A549 (cell line): ENCODE data around the gene LPAR1.

Experiments
- CBX8 ChIP-seq: fragments of 200-600 bp; sonication (generic); IDR thresholded peaks from 2 replicates; pipeline ENCODE4 v1.6.1; 2016
- CHD4 ChIP-seq: fragments of 200-600 bp; sonication (generic); IDR thresholded peaks from 2 replicates; pipeline ENCODE4 v1.6.1; 2016; ENCODE audit warnings: antibody characterized with exemption, mild to moderate bottlenecking, borderline replicate concordance
- CTCF ChIP-seq: fragments of >200 bp; sonication (Bioruptor Twin); formaldehyde crosslinking; IDR thresholded peaks from 3 replicates; pipeline ENCODE4 v1.5.1; 2016
- EHMT2 ChIP-seq: fragments of 200-600 bp; sonication (generic); IDR thresholded peaks from 2 replicates; pipeline ENCODE4 v1.6.1; 2016; ENCODE audit warnings: antibody characterized with exemption, low read depth, mild to moderate bottlenecking, moderate library complexity
- ELK1 ChIP-seq: fragments of 150-350 bp; IDR thresholded peaks from 2 replicates; pipeline ENCODE4 v1.6.1; 2014; ENCODE audit warnings: low read depth, mild to moderate bottlenecking, low read length
- EP300 ChIP-seq, 2 experiments: fragments of >200 bp; sonication (Bioruptor Twin); formaldehyde crosslinking; IDR thresholded peaks; 2 replicates in 1 of 2; 3 replicates in 1 of 2; pipeline ENCODE4 v1.6.1; 2016 to 2017
- KDM5A ChIP-seq: fragments of 200-600 bp; sonication (generic); IDR thresholded peaks from 2 replicates; pipeline ENCODE4 v1.6.1; 2016; ENCODE audit warnings: antibody characterized with exemption, mild to moderate bottlenecking
- RCOR1 ChIP-seq: fragments of 150-350 bp; IDR thresholded peaks from 2 replicates; pipeline ENCODE4 v1.6.1; 2014; ENCODE audit warnings: antibody characterized with exemption, low read length, low read depth
- REST ChIP-seq: fragments of 200-600 bp; sonication (generic); IDR thresholded peaks from 2 replicates; pipeline ENCODE4 v1.6.1; 2016; ENCODE audit warnings: antibody characterized with exemption, mild to moderate bottlenecking, moderate library complexity
- USF2 ChIP-seq: fragments of 450-650 bp; IDR thresholded peaks from 2 replicates; pipeline ENCODE4 v1.6.1; 2014; ENCODE audit warnings: antibody characterized with exemption
- ZNF302 ChIP-seq: fragments of 250-450 bp; sonication (Bioruptor Pico); IDR thresholded peaks from 2 replicates; pipeline ENCODE4 v1.9.0; 2021; ENCODE audit warnings: inconsistent platforms, mild to moderate bottlenecking, moderate library complexity

- TF ChIP-seq USF2 (no peak), CTCF (no peak), KDM5A (no peak), CHD4 (no peak), CBX8 (no peak), RCOR1 (no peak), ELK1 (no peak), EP300 (IDR thresholded peaks at IDR 0.05) (no peak), ZNF302 (CRISPR knock-in tag) (no peak), REST (no peak), EHMT2 (no peak)
Observed at GRCh38 chr9:110942522-110942921, 95.7 kb downstream of the LPAR1 start.
